Dedifferentiated amniotic fluid mesenchymal stem cell (primary cell): ENCODE data around the gene HS3ST5.
"Not testable (repeated sequence)": the region's sequence is repeated elsewhere in the genome, so short reads cannot be mapped to it uniquely, and the experiment has no call there.

Experiments used
- DNase-seq: peaks from one replicate; pipeline ENCODE4 v3.0.0-alpha.2; 2016; ENCODE audit errors: extremely low spot score

Gene HS3ST5

DNA sequence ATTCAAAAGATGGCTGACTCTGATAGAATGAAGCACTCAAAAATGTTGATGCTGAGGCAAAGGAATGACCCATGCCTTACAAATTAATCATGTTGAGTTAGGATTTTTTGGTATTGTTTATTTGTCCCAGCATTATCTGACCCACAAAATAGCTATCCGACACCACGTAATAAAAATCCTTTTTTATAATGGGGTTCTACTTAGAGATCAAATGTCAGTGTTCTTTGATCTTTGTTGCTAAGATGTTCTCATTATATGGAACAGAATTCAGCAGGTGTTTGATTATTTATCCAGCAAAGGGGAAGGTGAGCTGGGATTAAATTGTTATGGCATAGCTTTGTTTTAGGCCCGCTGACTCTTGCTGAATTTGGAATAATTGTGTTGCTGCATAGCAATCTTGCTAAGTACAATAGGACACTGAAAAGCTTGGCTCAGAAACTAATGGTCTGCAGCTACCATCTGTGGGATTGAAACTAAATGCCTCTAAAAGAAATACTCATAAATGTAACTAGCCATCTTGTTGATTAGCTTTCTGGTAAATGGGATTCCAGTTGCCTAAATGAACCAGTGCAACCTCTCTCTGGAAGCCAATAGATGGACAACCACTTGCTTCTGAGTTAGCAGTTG lies 191.6 kb downstream of the HS3ST5 start:
- DNase-seq: no peak

- not testable (repeated sequence) for DNase-seq
Measured at GRCh38 chr6:114149182-114149581, 193.6 kb downstream of the HS3ST5 start.

DNA sequence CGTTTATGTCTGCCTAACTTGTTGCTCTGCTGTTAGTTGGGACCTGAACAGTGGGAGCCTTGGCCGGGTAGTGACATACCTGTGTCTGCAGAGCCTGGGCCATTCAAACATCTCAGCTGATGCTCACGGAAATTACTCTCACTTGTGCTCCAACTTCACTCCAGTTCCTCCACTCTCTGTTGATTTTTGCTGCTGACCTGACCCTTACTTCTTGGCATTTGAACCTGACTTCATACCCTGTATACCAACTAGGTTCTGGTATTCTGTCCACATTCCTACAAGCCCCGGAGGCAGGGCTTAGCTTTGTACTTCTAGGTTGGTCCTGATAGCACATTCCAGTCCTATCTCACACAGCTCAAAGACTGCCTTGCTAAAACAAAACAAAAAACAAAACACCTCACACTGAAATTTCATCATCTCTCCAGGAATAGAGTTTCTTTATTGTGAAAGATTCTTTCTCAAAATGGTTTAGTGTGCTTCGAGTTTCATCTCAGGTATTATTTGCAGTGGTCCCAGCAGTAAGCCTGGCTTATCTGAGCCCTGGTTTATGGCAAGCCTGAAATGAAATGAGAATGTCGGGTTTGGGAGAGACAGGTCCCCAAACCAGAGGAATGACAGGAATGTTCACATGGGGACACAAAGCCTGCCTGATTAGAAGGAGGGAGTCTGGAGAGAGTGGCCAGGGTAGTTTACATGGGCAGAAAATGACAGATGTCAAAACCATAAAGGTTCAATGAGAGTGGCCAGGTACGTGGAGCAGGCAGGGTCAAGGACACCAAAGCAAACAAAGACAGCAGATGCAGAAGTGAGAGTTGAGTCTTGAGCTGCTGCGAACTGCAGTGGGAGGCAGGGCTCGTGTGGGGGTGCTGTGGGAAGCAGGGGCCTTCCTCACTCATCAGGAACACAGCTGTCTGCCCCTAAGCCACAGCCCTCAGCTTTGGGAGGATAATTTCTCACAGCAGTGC lies 197.7 kb downstream of the HS3ST5 start:
- DNase-seq: no peak

- DNase-seq: no peak
Measured at GRCh38 chr6:114142258-114142657, 200.6 kb downstream of the HS3ST5 start.

DNA sequence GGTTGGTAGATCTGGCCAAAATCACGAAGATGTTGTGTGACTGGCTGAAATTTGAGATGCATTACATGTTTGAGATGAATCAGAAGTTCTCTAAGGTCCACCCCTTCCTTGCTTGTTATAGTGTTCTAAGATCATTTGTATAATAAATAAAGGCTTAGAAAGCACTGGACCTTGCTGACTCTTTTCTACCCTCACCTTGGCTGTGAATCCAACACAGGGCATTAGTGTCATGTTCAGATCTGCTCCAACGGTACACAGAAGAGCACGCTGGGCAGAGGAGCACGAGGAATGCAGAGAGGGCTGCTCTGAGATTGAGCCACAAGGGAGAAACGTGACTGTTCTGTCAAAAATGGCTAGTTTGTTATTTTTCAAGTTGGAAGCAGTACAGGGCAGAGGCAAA lies 202.4 kb downstream of the HS3ST5 start:
- DNase-seq: peak; percentile 50

GRCh38 chr6:114138577-114139248 lies 204.1 kb downstream of the HS3ST5 start:
- DNase-seq: no peak

DNA sequence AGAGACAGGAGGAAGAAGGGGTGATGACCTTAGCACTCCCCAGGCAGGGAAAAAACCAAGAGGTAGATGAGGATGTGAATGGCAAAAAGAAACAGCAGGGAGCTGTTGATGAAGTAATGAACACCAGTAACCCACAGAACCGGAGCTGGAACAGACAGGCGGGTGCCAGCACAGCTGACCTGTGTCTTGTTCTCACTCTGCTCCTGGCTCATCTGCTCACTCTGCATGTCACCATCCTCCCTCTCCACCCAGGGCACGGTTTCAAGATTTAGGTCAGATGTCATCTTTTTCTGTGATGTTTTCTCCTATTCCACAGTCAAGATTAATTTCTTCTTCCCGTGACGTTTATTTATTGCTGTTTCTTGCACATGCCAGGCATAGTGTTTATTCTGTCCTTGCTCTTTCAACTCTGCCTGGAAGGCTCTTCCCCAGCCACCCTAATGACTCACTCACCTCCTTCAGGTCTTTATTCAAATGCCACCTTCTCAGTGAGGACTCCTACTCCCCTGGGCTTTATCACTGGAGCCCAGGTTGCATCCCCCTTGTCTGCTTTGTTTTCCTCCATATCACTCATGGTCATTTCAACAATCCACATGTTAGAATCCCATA lies 207.4 kb downstream of the HS3ST5 start:
- no peak for DNase-seq

- DNase-seq: no peak
Measured at GRCh38 chr6:114133816-114134215, 209.0 kb downstream of the HS3ST5 start.

- DNase-seq: no peak
Measured at GRCh38 chr6:114131945-114132344, 210.9 kb downstream of the HS3ST5 start.

DNA sequence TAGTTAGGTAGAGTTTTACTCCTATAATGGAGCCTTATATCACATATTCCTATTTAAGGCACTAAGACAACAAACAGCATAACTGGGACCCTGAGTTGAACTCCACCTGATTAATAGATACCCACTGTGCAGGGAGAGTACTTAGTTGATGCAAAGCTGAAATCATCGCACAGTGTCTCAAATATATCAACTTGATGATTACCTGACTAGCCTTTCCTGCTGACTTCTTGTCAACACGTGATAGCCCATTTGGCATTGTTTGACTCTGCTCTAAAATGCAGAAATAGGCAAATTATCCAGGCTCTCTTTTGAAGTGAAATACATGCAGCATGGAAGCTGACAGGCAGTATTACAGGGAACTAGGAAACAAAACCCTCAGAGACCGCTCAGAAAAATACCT lies 217.2 kb downstream of the HS3ST5 start:
- DNase-seq: no peak

GRCh38 chr6:114121913-114122662 lies 220.7 kb downstream of the HS3ST5 start:
- no peak for DNase-seq

DNA sequence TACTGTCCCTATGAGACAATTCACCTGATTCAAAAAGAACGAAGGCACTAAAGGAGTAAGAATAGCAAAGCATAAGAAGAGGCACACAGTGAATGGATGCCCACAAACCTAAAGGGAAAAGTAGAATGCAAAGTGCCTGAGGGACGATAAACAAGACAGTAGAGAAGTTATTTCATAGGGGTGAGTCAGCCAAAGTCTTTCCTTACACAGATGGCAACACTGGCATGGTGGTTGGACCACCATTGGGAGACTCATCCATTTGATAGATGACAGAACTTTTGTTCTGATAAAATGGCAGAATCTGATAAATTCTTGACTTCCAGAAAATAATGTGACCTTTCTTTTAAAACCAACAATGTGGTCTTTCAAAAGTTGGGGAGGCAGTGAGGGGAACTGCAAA lies 223.8 kb downstream of the HS3ST5 start:
- no peak for DNase-seq

- no peak for DNase-seq
Measured at GRCh38 chr6:114115652-114116051, 227.2 kb downstream of the HS3ST5 start.

GRCh38 chr6:114108119-114109002 lies 234.5 kb downstream of the HS3ST5 start:
- DNase-seq: peak; percentile 27

GRCh38 chr6:114106020-114106419 lies 236.8 kb downstream of the HS3ST5 start:
- no peak for DNase-seq

DNA sequence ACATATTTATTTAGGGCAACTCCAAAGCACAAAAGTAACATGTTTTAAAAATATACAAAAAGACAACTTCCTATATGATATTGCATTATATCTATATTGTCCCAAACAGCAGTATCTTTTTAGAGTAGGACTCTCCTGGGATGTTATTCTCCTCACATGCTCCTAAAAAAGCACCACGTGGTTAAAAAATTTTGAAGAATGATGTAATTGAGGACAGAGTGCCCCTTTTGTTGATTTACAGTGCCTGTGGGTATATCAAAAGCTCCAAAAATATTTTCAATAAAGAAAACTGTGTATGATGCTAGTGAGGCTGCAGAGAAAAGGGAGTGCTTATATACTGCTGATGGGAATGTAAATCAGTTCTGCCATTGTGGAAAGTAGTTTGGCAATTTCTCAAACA lies 241.6 kb downstream of the HS3ST5 start:
- no peak for DNase-seq

DNA sequence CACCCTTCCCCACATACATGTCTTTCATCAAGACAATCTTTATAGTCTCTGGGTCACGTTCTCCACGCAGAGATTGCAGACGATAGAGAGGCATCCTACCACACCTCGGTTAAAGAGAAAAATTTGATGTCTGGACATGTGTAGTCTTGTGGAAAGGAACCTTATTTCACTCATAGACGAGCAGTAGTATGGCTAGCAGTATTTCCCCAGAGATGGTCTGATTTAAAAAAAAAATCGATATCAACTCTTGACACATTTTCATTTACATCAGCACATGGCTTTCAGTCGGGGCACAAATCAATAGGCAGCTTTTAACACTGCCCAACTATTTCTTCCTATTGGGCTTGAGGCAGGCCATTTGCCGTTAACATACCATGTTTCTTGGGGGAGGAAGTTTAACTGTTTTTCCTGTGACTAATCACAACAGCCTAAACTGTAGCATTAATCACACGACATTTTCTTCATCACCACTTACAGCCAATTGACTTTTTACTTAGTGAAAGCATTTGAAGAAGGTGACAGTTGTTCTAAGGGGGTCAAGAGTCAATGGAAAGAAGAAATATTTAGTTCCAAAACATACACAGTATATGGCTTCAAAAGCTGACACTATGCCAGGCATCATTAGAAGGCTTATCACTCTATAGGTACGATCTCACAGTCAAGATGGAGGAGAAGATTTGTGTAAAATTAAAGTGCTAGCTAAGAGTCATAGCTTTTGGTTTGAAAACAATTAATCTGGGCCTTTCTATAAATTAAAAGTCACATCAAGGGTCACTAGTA lies 242.4 kb downstream of the HS3ST5 start:
- no peak for DNase-seq

DNA sequence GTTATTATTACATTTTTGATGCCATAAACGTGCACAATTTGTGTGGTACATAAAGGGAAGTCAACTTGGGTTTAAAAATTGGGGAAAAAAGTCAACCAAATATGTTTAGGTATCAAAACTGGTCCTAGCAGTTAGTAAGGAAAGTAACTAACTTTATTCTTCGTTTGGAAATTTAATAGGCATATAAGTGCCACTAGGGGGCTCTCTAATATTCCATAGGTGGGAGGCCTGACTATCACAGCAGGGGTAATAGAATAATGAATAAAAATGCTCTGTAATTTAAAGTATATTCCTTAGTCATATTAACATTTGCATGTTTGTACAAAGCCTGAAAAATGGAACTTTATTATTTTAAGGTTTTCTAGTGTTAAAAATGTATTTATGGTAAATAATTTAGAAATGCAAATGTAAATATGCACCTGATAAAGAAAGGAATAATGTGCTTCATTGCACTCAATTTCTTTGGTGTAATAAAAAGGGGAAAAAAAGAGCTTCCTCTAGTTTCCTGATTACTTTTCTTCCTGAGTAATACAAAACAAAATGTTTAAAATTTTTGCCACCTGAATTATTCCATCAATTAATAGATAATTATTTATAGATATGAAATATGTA lies 246.2 kb downstream of the HS3ST5 start:
- DNase-seq: peak; percentile 62

DNA sequence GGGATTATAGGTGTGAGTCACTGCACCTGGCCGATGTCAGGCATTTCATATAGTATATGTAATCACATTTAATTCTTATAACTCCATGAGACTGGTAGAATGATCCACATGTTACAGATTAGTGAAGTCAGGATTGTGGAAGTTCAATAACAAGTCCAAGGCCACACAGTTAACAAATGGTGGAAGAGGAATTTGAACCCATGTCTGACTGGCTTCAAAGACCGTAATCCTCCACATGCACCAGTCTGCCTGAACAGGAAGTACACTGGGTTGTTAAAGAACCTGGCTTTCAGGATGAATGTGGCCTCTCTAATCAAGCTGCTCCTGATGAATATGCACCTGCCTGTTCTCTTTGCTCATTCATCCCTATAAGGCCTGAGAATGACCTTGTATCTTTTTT lies 249.9 kb downstream of the HS3ST5 start:
- DNase-seq: no peak
